Neural progenitor cell (in vitro differentiated cells): ENCODE results near the gene ECSIT.
"Not testable (repeated sequence)": the region's sequence is repeated elsewhere in the genome, so short reads cannot be mapped to it uniquely, and the experiment has no call there.

ENCODE experiments used
- CTCF ChIP-seq: fragments of 200-600 bp; sonication (generic); IDR thresholded peaks from 2 replicates; pipeline ENCODE4 v1.5.1; 2017; ENCODE audit warnings: antibody characterized with exemption, mild to moderate bottlenecking
- EZH2 ChIP-seq: fragments of 200-600 bp; sonication (generic); IDR thresholded peaks from 2 replicates; pipeline ENCODE4 v1.6.1; 2017; ENCODE audit warnings: antibody characterized with exemption, mild to moderate bottlenecking, moderate library complexity
- EZH2phosphoT487 ChIP-seq: fragments of 200-600 bp; sonication (generic); IDR thresholded peaks from 2 replicates; pipeline ENCODE4 v1.6.1; 2017; ENCODE audit warnings: antibody characterized with exemption

- TF ChIP-seq CTCF, EZH2, EZH2phosphoT487: not testable (repeated sequence)
Observed at GRCh38 chr19:11565649-11565980, 36.7 kb upstream of the ECSIT start.
